Stimulated activated CD4-positive, alpha-beta T cell treated with anti-CD3 and anti-CD28 coated beads, TNF-alpha, amount 100 ng/mL, for 4 hours (primary cell): ENCODE results near the gene PLEKHM1.
"Not testable (repeated sequence)": the region's sequence is repeated elsewhere in the genome, so short reads cannot be mapped to it uniquely, and the experiment has no call there.

ENCODE experiments used
- DNase-seq, 3 experiments: peaks; one replicate each; pipeline ENCODE4 v3.0.0-alpha.2; 2020; ENCODE audit warnings: low read depth in 3 of 3

The PLEKHM1 gene

GRCh38 chr17:45461524-45462327, 28.8 kb downstream of the PLEKHM1 start:
- not testable (repeated sequence) for DNase-seq

- DNase-seq: not testable (repeated sequence)
Observed at GRCh38 chr17:45460422-45460821, 30.1 kb downstream of the PLEKHM1 start.

GRCh38 chr17:45454341-45454740, 36.2 kb downstream of the PLEKHM1 start:
- not testable (repeated sequence) for DNase-seq

- DNase-seq: not testable (repeated sequence)
Observed at GRCh38 chr17:45453731-45454130, 36.8 kb downstream of the PLEKHM1 start.

GRCh38 chr17:45453225-45453534, 37.3 kb downstream of the PLEKHM1 start:
- DNase-seq: not testable (repeated sequence)

- not testable (repeated sequence) for DNase-seq
Observed at GRCh38 chr17:45452329-45453224, 37.9 kb downstream of the PLEKHM1 start.

GRCh38 chr17:45451660-45452059, 38.9 kb downstream of the PLEKHM1 start:
- not testable (repeated sequence) for DNase-seq

- DNase-seq: no peak
Observed at GRCh38 chr17:45451131-45451530, 39.4 kb downstream of the PLEKHM1 start.

- not testable (repeated sequence) for DNase-seq
Observed at GRCh38 chr17:45449708-45450329, 40.7 kb downstream of the PLEKHM1 start.

GRCh38 chr17:45449260-45449659, 41.3 kb downstream of the PLEKHM1 start:
- DNase-seq: not testable (repeated sequence)

GRCh38 chr17:45448483-45448882, 42.0 kb downstream of the PLEKHM1 start:
- not testable (repeated sequence) for DNase-seq

GRCh38 chr17:45448066-45448465, 42.5 kb downstream of the PLEKHM1 start:
- DNase-seq: not testable (repeated sequence)

- not testable (repeated sequence) for DNase-seq
Observed at GRCh38 chr17:45447650-45448049, 42.9 kb downstream of the PLEKHM1 start.

- not testable (repeated sequence) for DNase-seq
Observed at GRCh38 chr17:45446872-45447625, 43.5 kb downstream of the PLEKHM1 start.

- not testable (repeated sequence) for DNase-seq
Observed at GRCh38 chr17:45445901-45446743, 44.4 kb downstream of the PLEKHM1 start.

GRCh38 chr17:45444856-45445820, 45.4 kb downstream of the PLEKHM1 start:
- DNase-seq: not testable (repeated sequence)

GRCh38 chr17:45444301-45444700, 46.2 kb downstream of the PLEKHM1 start:
- DNase-seq: not testable (repeated sequence)

GRCh38 chr17:45443371-45444260, 46.9 kb downstream of the PLEKHM1 start:
- not testable (repeated sequence) for DNase-seq
